Lower lobe of right lung (tissue), 2 donors: ENCODE results near the gene GADD45A. TPM values are rescaled to one million over a fixed set of nuclear protein-coding genes. Genes with fewer than 3 reads are reported as not detected.
"Not testable (repeated sequence)": the region's sequence is repeated elsewhere in the genome, so short reads cannot be mapped to it uniquely, and the experiment has no call there.

Experiments
- ATAC-seq, 2 donors: fragments of 200-7000 bp; cut with Tn5 transposase; one replicate each; pipeline ENCODE4 v1.9.1; 2020 to 2022; ENCODE audit warnings: mild to moderate bottlenecking in 2 of 2, moderate library complexity in 2 of 2
- DNase-seq: peaks from one replicate; pipeline ENCODE4 v3.0.0-alpha.2; 2020
- H3K27ac ChIP-seq: fragments of 200-600 bp; one replicate; pipeline ENCODE4 v1.8.0; 2022
- H3K27me3 ChIP-seq: fragments of 200-600 bp; one replicate; pipeline ENCODE4 v1.8.0; 2022; ENCODE audit warnings: low read depth
- H3K36me3 ChIP-seq: fragments of 200-600 bp; one replicate; pipeline ENCODE4 v1.8.0; 2022; ENCODE audit warnings: mild to moderate bottlenecking
- H3K4me1 ChIP-seq: fragments of 200-600 bp; one replicate; pipeline ENCODE4 v1.8.0; 2022
- H3K4me3 ChIP-seq: fragments of 200-600 bp; one replicate; pipeline ENCODE4 v1.8.0; 2022; ENCODE audit warnings: mild to moderate bottlenecking
- H3K9me3 ChIP-seq: fragments of 200-600 bp; one replicate; pipeline ENCODE4 v1.8.0; 2022
- intact Hi-C: fragments of 100-400 bp; cut with DNase I; formaldehyde crosslinking; loops from one replicate; pipeline ENCODE4 v1.11.0; 2022
- total RNA-seq: library from RNA; stranded (reverse); fragmentation: NEBNext Ultra II Directional; extraction: Animal tissue kit (Norgen Biotek cat#: 25700); gene quantifications from one replicate; pipeline ENCODE4 v1.2.1, GENCODE V29; 2021
- TF ChIP-seq, protein P1 (sequence below): fragments of 200-600 bp; IDR thresholded peaks from one replicate; pipeline ENCODE4 v1.8.0; 2022; ENCODE audit warnings: antibody characterized with exemption, mild to moderate bottlenecking
- donor health status: DM: no; HTN: yes; CAD: no; lungs with severe emphysema.

Gene GADD45A
- total RNA-seq, 1 donor from 2014 or later = 13.6 TPM

DNA sequence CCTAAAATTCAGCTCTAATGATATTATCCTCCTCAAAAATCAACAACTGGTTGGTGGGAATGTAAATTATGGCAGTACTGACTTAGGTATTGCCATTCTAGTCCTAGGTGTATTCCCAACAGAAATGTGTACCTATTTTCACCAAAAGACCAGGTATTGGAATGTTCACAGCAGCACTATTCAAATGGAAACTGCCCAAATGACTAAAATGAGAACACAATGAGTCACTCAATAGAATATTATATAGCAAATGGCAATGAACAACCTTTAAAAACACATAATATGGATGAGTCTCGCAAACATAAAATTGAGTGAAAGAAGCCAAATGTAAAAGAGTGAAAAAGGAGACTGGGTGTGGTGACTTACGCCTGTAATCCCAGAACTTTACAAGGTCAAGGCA is 44.9 kb downstream of the GADD45A start:
- peaks cover 14% of the 10 kb centered on the region for H3K4me1 ChIP-seq
- H3K36me3 ChIP-seq = no peaks in the 10 kb centered on the region
- no peak for DNase-seq
- TF ChIP-seq, protein P1, sequence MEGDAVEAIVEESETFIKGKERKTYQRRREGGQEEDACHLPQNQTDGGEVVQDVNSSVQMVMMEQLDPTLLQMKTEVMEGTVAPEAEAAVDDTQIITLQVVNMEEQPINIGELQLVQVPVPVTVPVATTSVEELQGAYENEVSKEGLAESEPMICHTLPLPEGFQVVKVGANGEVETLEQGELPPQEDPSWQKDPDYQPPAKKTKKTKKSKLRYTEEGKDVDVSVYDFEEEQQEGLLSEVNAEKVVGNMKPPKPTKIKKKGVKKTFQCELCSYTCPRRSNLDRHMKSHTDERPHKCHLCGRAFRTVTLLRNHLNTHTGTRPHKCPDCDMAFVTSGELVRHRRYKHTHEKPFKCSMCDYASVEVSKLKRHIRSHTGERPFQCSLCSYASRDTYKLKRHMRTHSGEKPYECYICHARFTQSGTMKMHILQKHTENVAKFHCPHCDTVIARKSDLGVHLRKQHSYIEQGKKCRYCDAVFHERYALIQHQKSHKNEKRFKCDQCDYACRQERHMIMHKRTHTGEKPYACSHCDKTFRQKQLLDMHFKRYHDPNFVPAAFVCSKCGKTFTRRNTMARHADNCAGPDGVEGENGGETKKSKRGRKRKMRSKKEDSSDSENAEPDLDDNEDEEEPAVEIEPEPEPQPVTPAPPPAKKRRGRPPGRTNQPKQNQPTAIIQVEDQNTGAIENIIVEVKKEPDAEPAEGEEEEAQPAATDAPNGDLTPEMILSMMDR = no peak
- intact Hi-C loops = no loop called here
- no peak overlapping the region for H3K4me3 ChIP-seq
- no peaks in the 10 kb centered on the region for H3K9me3 ChIP-seq
- no peak for ATAC-seq
- H3K27ac ChIP-seq = no peak overlapping the region
- H3K27me3 ChIP-seq = no peaks in the 10 kb centered on the region

DNA sequence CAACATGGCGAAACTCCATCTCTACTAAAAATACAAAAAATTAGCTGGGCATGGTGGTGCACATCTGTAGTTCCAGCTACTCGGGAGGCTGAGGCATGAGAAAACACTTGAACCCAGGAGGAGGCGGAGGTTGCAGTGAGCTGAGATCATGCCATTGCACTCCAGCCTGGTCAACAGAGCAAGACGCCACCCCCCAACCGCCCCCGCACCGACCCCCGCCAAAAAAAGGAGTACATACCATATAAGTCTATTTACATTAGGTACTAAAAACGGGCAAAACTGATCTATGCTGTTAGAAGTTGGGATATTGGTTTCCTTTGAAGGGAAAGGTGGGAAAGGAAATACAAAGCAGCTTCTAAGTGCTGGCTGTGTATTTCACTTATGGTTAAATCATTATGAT is 45.3 kb downstream of the GADD45A start:
- H3K4me1 ChIP-seq = peaks cover 14% of the 10 kb centered on the region
- H3K9me3 ChIP-seq, H3K27me3 ChIP-seq, intact Hi-C loops, H3K36me3 ChIP-seq, ATAC-seq, H3K27ac ChIP-seq, DNase-seq, H3K4me3 ChIP-seq: not testable (repeated sequence)

DNA sequence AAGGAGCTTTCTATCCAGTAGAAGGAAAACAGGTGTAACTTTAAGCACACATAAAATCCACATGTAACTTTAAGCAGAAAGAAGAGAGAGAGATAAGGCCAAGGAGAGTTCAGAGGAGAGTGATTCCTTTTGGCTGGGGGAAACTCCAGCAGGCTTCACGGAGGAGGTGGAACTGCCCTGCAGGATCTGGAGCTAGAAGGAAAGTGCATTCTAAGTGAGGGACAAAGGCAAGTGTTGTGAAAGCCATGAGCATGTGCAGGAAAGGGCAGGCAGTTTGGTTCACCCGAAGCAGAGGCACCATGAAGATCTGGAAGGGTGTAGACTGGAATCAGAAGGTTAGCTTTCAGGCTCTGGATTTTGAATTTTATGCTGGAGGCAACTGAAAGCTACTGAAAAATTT is 46.3 kb downstream of the GADD45A start:
- no peak overlapping the region for H3K27ac ChIP-seq
- ATAC-seq (no peak), DNase-seq (no peak)
- no peaks in the 10 kb centered on the region for H3K27me3 ChIP-seq
- no peaks in the 10 kb centered on the region for H3K9me3 ChIP-seq
- no peak overlapping the region for H3K4me3 ChIP-seq
- H3K4me1 ChIP-seq = peaks cover 24% of the 10 kb centered on the region
- intact Hi-C loops = no loop called here
- no peaks in the 10 kb centered on the region for H3K36me3 ChIP-seq
- TF ChIP-seq, protein P1 = no peak

DNA sequence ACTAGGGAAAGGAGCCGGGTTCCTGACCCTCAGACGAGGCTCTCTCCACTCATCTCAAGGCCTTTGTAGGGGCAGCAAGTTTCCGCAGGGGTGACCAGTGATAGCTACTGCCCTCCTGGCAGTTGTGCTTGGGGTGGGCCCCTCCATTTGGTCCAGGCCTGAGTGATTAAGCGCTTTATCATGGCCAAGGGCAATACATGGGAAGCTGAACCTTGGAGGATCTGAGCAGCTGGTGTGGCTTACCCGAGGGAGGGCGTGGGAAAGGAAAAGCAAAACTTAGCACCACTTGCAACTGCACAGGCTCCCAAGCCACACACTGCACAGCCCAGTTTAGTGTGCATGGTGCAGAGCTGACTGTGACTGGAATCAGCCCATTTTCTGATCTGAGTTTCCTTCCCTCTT is 47.8 kb downstream of the GADD45A start:
- no peak overlapping the region for H3K4me3 ChIP-seq
- no peak for ATAC-seq
- intact Hi-C loops = no loop called here
- DNase-seq = no peak
- no peak overlapping the region for H3K27ac ChIP-seq
- no peaks in the 10 kb centered on the region for H3K36me3 ChIP-seq
- no peaks in the 10 kb centered on the region for H3K9me3 ChIP-seq
- TF ChIP-seq, protein P1 = no peak
- H3K4me1 ChIP-seq = peaks cover 32% of the 10 kb centered on the region
- H3K27me3 ChIP-seq = no peaks in the 10 kb centered on the region

DNA sequence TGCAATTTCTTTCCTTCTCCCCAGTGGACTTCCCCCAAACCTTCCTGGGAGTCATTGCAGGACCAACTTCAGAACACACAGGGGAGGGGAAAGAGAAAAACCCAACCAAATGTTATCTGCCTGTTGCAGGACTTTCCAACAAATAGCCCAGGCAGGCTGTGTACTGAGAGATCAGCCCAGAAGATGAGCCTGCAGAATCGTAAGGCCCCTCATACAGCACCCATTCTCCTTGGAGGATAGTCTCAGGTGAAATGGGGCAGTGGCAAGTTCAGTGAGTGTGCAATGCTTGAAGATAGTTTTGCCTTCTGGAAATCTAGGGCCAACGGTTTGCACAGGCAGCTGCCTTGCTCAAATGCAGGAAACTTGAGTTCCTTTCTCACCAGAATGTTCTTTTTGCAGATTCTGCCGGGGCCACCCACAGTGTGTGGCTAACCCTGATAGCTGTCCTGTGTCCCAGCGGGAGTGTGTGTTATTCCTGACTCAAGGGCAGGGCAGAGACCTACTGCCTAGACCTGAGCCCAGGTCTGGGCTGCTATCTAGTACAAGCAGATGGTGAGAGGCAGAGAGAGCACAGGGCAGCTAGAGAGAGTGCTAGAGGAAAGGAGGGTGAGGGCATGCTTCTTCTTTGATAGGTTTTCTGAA is 48.8 kb downstream of the GADD45A start:
- Histone ChIP-seq H3K4me1 (peaks cover 32% of the 10 kb centered on the region), H3K36me3 (no peaks in the 10 kb centered on the region), H3K27ac (no peak overlapping the region), H3K27me3 (no peaks in the 10 kb centered on the region), H3K4me3 (no peak overlapping the region), H3K9me3 (no peaks in the 10 kb centered on the region)
- no peak for DNase-seq
- TF ChIP-seq, protein P1 = no peak
- ATAC-seq = no peak
- intact Hi-C loops = no loop called here

DNA sequence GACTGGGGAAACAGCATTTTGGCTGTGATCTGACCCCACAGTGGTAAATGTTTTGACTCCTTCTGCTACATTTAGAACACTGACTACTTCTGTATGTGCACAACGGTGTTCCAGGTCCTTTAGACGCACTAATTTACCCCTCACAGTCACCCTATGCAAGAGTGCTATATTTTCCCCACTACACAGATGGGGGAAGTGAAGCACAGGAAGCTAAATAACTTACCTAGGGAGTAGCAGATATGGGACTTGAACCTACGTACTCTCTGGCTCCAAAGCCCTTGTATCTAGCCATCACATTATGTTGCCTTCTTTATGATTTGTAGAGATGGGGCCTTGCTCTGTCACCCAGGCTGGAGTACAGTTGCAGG is 49.3 kb downstream of the GADD45A start:
- peaks cover 32% of the 10 kb centered on the region for H3K4me1 ChIP-seq
- no peak overlapping the region for H3K27ac ChIP-seq
- no peaks in the 10 kb centered on the region for H3K9me3 ChIP-seq
- H3K36me3 ChIP-seq = no peaks in the 10 kb centered on the region
- TF ChIP-seq, protein P1 = no peak
- DNase-seq = no peak
- no peak for ATAC-seq
- H3K4me3 ChIP-seq = no peak overlapping the region
- intact Hi-C loops = no loop called here
- no peaks in the 10 kb centered on the region for H3K27me3 ChIP-seq
